C1 segment of cervical spinal cord (tissue), 14 donors: ENCODE results near the gene EML1.
"Not testable (repeated sequence)": the region's sequence is repeated elsewhere in the genome, so short reads cannot be mapped to it uniquely, and the experiment has no call there.

Source experiments
- DNase-seq, 14 donors: peaks; one replicate each; lab custom pipeline; 2025; lab: John Stamatoyannopoulos, UW

EML1 gene

DNA sequence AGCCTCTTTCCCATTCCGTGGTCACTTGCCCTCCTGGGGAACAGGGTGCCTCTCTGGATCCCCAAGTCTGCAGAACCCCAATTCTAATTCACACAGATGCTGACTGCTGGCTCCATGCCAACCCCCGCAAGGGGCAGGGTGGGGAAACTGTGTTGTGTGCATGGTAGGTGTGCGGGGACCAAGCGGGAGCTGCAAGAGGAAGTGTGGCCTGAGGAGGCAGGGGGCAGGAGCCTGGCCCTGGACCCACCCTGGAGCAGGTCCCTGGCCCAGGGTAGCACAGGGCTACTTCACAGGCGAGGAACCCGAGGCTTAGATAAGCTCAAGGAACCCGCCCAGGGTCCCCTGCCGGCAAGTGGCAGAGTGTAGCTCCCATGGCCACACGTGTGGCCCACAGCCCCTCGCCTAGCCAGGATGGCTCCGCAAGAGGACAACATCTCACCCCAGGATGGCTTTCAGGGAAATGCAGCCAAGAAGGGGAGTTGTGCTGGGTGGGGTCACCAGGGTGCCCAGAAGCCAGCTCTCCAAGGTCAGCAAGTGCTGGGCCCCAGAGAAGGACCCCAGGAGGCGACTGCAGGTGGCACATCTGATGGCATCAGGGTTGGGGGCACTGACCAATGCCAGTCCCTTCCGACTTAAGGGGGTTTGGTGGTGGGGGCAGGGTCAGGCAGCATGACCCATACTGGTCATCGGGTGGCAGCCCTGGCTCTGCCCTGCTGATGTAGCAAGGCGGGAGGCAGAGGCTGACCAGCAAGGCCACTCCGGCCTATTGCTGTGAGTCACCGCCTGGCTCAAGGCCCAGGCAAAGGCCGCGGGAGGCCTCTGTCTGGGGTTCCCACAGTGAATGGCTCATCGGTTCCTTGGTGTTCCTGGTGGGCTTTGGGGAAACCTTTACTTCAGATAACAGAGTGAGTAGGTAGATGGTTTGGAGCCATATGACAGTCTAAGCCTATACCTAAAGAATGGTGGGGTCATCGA lies 37.3 kb upstream of the EML1 start:
- DNase-seq: peak in 10 of 14 donors; percentile 22 to 84 (median 50)

DNA sequence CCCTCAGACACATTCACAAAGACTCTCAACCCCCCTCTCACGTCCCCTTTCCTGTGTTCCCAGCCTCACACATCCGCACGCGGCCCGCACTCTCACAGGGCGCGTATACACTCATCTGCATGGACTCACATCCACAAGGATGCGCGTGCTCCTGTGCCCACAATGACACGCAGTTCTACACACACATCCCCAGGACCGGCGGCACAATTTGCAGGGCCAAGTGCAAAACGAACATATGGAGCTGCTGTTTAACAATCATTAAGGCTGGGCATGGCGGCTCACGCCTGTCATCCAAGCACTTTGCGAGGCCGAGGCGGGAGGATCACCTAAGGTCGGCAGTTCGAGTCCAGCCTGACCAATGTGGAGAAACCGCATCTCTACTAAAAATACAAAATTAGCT lies 36.4 kb upstream of the EML1 start:
- DNase-seq: no peak

DNA sequence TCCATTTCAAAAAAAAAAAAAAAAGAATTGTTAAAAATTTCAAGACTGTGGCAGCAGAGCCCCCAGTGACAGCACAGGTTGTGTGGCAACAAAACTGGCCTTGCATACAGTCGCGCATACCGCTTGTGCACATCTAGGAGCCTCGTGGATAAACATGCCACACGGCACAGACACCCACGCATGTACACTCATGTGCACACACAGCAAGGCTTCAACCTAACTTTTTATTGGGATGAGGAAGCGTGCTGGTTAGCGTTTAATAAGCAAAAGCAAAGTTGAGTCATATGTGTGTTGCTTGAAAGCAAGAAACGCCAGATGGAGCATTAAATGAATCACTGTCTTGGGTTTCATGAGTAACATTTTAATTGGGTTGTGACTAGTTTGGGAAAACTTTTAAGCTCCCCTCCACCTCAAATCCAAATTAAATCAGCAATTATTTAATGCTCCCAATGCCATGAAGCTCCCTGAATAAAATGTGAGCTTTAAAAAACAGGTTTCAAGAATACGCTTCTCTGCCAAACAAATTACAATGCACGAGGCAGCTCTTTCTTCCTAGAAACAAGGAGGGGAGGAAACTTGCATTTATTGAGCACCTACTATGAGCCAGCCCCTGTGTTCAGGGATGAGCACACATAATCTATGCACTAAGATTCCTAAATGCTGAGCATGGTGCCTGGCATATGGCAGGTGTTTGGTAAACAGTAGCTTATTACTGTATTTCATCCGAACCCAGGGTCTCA lies 35.7 kb upstream of the EML1 start:
- DNase-seq: no peak

GRCh38 chr14:99758121-99758821 lies 34.9 kb upstream of the EML1 start:
- DNase-seq: no peak

DNA sequence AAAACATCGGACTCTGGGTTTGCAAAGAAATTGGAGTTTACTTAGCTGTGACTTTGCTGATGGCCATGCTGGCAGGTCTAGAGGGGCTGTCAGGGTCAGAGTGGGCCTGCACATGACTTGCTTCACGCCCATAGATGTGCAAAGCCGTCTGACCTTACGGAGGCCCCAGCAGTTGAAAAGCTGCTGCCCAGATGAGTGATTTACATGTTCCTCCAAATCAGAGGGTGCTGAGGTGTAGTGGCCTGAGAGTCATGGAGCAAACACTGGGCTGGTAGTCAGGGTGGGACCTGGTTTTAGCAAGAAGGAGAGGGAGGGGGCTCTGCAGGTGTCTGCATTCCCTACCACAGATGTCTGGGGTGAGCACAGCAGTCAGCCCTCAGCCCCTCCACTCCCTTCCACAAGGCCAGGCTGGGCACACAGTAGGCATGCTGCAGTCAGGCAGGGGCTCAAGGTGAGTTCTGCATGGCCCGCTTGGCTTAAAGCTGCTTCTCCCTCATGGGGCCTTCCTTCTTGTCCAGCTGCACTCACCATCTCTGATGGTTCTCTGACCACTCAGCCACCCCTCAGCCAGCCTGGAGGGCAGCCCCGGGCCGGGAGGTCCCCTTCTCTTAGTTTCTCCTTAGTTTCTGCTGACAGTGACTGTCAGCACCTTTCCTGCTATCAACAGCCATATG lies 34.2 kb upstream of the EML1 start:
- no peak for DNase-seq

DNA sequence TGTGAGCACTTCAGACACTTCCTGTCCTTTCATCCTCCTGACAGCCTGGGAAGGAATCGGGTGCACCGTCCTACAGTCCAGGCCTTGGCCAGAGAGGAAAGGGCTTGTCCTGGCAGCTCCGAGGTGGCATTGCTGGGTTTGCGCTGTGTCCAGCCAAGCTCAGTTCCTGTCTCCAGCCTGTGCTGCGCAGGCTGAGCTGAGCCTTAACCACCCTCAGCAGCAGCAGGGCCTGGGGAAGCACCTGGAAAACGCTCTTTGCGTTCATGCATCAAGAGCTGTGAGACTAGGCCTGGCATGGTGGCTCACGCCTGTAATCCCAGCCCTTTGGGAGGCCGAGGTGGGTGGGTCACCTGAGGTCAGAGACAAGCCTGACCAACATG lies 33.7 kb upstream of the EML1 start:
- DNase-seq: no peak

DNA sequence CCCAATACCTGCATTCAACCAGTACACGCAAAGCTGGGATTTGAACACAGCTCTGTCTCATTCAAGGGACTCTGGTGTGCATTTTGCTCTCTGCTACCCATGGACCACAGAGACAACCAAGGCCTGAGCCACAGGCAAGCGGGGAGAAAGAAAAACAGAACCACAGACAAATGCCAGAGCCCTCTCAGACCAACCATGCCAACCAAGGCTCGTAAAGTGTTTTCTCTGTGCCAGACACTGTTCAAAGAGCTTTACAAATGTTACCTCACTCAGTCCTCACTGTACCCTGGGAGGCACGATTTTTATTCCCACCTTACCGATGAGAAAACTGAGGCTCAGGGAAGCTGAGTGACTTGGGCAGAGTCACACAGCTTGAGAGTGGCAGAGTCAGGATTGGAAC lies 32.4 kb upstream of the EML1 start:
- DNase-seq: no peak

DNA sequence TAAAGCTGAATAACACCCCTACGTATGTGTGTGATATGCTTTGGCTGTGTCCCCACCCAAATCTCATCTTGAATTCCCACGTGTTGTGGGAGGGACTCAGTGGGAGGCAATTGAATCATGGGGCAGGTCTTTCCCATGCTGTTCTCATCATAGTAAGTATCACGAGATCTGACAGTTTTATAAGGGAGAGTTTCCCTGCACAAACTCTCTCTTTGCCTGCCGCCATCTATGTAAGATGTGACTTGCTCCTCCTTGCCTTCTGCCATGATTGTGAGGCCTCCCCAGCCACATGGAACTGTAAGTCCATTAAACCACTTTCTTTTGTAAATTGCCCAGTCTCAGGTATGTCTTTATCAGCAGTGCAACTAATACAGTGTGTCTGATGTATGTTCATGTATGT lies 30.3 kb upstream of the EML1 start:
- not testable (repeated sequence) for DNase-seq

GRCh38 chr14:99763527-99764221 lies 29.5 kb upstream of the EML1 start:
- no peak for DNase-seq

DNA sequence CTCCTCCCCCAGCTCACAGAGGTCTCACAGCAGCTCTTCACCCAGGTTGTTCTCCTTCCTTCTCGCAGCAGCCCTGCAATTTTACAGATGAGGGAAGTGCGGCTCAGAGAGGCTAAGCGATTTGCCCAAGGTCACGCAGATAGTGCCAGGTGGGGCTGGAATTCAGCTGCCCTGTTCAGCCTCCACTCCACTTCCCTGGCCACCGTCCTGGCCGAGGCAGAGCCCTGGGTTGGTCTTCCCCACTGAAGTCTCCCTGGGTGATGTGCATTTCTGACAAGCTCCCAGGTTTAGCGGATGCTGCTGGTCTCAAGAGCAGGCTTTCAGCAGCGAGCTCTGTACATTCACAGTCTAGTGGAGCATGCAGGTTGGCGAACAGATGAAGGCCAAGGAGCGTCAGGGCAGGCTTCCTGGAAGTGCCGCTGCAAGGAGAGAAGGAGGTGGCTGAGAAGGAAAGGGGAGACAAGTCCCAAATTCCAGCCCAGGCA lies 28.9 kb upstream of the EML1 start:
- DNase-seq: no peak

GRCh38 chr14:99768381-99768780 lies 24.8 kb upstream of the EML1 start:
- no peak for DNase-seq

GRCh38 chr14:99769123-99769522 lies 24.1 kb upstream of the EML1 start:
- DNase-seq: no peak

DNA sequence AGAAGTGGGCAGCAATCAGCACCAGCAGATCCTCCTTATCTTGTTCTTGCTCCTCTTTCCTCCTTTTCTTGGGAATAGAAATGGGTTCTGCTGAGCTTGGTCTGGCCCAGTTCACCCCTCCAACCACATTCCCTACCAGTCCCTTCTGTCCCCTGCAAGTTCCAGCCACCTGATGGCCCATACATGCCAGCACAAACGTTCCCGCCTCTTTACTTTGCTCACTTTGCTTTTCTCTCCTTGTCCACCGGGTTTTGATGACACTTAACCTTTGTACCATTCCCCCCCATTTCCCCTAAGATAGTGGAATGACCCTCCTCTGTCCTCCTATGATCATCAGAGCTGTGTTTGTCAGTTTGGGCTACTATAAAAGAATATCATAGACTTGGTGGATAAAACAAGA lies 23.4 kb upstream of the EML1 start:
- DNase-seq: no peak

DNA sequence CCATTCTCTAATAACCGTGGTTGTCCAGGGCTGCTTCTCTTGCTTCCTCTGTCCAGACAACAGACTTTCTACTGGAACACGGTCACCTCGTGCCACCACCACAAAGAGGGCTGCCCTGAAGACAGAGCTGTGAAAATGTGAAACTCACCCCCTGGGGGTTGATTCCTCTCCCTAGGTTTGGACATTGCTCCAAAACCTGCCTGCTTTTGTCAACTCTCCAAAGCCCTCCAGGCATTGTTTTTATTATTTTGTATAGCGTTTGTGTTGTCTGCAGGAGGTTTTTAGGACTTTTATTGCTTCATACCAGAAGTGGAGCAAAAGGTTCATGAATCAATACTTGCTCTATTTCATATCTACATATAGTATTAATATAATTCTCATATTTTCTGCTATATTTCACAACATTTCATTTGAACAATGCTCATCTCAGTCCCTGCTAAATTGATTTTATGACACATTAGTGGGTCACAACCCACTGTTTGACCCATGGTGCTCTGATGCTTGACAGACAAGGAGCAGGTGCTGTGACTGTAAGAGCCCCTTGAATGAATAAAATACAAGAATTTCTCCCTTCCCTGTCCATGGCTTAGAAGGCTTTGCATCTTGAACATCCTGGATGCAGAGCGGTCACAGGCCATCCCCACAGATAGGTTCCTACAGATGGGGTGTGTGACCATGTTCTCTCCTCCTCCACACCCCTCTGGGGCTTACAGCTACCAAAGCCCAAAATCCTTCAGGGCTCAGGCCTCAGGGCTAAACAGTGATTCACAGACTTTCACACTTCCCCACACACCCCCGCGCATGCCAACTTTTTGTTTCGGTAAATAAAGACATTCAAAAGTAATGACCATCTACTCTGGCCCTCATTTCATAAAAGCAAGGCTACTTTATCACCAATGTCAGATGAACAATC lies 20.6 kb upstream of the EML1 start:
- DNase-seq: no peak

GRCh38 chr14:99773521-99774497 lies 19.4 kb upstream of the EML1 start:
- no peak for DNase-seq

GRCh38 chr14:99774556-99775307 lies 18.5 kb upstream of the EML1 start:
- peak in 4 of 14 donors; percentile 10 to 20 (median 12) for DNase-seq

DNA sequence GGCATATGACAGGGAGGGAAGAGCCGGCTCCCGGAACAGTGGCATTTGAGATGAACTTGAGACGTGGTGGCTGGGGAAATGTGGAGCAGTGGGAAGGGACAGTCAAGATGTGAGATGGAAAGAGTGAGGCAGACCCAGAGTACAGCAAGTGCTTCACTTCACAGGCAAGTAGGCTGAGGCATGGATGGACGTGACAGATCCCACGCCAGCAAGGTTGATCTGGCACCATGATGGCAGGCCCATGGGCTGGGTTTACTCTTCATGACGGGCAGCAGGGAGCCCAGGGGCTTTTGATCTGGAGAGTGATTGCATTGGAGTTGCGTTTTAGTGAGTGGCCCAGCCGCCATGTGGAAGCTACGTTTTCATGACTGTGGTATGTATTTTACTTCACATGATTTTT lies 17.9 kb upstream of the EML1 start:
- DNase-seq: no peak

DNA sequence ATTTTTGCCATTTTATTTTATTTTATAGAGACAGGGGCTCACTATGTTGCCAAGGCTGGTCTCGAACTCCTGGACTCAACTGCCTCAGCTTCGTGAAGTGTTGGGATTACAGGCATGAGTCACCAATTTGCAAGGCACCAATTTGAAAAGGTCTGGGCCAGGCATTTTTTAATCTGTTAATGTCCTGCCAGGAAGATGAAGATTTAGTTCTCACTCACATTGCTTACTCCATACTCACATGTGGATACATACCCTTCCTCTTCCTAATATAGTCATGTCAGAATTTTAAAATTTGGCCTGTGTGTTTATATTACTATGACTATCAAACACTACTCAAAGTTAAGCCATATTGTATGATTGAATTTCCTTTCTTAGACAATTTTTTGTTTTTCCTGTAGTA lies 15.3 kb upstream of the EML1 start:
- DNase-seq: no peak
